IMR-90 (cell line): ENCODE measurements around the gene EXOC6B.

ENCODE experiments used
- CTCF ChIP-seq: conservative IDR thresholded peaks from 2 replicates; pipeline ENCODE4 v1.5.1; 2012; ENCODE audit warnings: mild to moderate bottlenecking, low read depth, low read length, improper control_type of control experiment
- MXI1 ChIP-seq: IDR thresholded peaks from 2 replicates; pipeline ENCODE4 v1.6.1; 2012; ENCODE audit warnings: low read depth, mild to moderate bottlenecking, low read length, moderate library complexity, borderline replicate concordance
- TF ChIP-seq, protein P1 (sequence below): fragments of 150-350 bp; IDR thresholded peaks from 2 replicates; pipeline ENCODE4 v1.6.1; 2016; ENCODE audit warnings: low read depth, mild to moderate bottlenecking, low read length, moderate library complexity, borderline replicate concordance

DNA sequence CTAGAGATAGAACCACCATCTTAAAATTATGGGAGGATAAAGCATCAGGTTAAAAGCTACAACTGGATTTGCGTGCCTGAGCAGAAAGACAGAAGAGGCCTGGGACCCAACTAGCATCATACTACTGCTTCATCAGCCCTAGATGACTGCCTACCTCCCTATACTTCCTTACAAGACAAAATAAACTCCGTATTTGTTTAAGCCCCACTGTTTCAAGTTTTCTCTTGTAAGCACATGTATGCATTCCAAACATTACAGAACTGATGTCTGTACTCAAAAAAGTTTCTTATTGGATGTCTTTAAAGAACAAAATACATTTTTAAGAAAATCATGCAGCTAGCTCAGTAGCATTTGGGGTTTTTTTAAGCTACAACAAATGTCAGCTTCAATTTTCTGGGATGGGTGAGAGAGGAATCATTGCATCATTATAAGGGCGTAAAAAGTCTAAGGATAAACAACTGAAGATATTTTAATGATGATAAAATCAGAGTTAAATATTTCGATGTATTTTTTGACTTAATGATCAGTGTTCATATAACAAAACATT is 213.1 kb downstream of the EXOC6B start:
- TF ChIP-seq CTCF: no peak
- TF ChIP-seq, protein P1, sequence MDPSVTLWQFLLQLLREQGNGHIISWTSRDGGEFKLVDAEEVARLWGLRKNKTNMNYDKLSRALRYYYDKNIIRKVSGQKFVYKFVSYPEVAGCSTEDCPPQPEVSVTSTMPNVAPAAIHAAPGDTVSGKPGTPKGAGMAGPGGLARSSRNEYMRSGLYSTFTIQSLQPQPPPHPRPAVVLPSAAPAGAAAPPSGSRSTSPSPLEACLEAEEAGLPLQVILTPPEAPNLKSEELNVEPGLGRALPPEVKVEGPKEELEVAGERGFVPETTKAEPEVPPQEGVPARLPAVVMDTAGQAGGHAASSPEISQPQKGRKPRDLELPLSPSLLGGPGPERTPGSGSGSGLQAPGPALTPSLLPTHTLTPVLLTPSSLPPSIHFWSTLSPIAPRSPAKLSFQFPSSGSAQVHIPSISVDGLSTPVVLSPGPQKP: no peak
- TF ChIP-seq MXI1: no peak
